Measurements from ENCODE around the gene BTD. TPM values are rescaled to one million over a fixed set of nuclear protein-coding genes. Genes with fewer than 3 reads are reported as not detected.
A peak's percentile ranks its signal among the peaks of the same experiment; 100 is the strongest.

The BTD gene
- total RNA-seq, 1 donor, result 18.3 TPM

DNA sequence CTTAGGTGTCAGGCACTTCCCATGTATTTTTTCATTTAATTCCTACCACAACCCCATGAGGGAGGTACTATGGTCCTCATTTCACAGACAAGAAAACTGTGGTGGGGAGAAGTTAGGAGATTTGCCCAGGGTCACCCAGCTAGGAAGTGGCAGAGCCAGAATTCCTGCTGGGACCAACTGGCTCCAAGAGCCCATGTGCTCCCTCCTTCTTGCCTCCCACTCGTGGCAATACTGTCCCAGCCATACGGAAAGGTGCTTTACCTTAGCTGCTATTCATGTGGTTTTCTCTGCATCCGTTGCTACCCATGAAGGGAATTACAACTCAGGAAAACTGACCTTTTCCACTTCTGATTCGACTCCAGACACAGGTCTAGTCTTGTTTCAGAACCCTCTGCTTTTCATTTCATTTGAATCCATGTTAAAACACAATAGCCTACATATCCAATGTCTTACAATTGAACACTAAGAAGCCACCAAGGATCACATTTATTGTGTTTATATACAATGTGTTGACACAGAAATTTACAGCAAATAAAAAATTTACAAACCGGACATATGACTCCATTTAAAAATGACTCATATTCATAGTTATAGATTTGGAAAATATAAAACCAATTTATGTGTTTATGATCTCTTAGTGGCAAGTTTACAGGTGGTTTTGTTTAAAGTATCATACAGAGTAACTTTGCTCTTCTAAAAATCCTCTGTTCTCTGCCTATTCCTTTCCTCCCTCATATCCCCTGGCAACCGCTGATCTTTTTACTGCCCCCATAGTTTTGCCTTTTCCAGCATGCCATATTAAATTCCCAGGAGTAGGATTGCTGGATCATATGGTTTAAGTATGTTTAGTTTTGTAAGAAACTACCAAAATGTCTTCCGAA, 58.8 kb downstream of the BTD start:
- DNase-seq (ENCODE audit: low read depth in 2 of 3, low spot score in 2 of 3), result no peak

DNA sequence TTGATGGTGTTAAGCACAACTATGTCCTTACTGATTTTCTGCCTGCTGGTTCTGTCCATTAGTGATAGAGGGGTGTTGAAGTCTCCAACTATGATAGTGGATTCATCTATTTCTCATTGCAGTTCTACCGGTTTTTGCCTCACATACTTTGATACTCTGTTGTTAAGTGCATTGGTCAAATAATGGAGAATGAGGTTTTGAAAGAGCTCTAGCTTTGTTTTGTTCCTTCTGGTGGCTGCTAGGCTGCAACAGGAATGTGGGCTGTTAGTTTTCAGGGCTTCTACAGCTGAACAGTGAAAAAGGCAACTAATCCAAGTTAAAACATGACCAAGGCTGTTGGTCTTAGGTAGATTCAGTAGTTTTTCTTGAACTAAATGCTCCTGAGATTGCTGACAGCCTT, 62.6 kb downstream of the BTD start:
- no peak for DNase-seq (ENCODE audit: low read depth in 2 of 3, low spot score in 2 of 3)

- no peak for DNase-seq (ENCODE audit: low read depth in 2 of 3, low spot score in 2 of 3)
These were observed 64.1 kb downstream of the BTD start for GRCh38 chr3:15665510-15666150.

- no peak for DNase-seq (ENCODE audit: low read depth in 2 of 3, low spot score in 2 of 3)
These were observed 64.7 kb downstream of the BTD start for GRCh38 chr3:15666277-15666676.

GRCh38 chr3:15667484-15667883, 65.9 kb downstream of the BTD start:
- peak in 1 of 3 donors; percentile 7 for DNase-seq (ENCODE audit: low read depth in 2 of 3, low spot score in 2 of 3)

GRCh38 chr3:15673536-15673935, 72.0 kb downstream of the BTD start:
- DNase-seq (ENCODE audit: low read depth in 2 of 3, low spot score in 2 of 3), result no peak

GRCh38 chr3:15676259-15676658, 74.7 kb downstream of the BTD start:
- DNase-seq (ENCODE audit: low read depth in 2 of 3, low spot score in 2 of 3), result no peak

- no peak for DNase-seq (ENCODE audit: low read depth in 2 of 3, low spot score in 2 of 3)
These were observed 77.8 kb downstream of the BTD start for GRCh38 chr3:15679306-15679705.

- DNase-seq (ENCODE audit: low read depth in 2 of 3, low spot score in 2 of 3), result no peak
These were observed 80.1 kb downstream of the BTD start for GRCh38 chr3:15681668-15682067.

DNA sequence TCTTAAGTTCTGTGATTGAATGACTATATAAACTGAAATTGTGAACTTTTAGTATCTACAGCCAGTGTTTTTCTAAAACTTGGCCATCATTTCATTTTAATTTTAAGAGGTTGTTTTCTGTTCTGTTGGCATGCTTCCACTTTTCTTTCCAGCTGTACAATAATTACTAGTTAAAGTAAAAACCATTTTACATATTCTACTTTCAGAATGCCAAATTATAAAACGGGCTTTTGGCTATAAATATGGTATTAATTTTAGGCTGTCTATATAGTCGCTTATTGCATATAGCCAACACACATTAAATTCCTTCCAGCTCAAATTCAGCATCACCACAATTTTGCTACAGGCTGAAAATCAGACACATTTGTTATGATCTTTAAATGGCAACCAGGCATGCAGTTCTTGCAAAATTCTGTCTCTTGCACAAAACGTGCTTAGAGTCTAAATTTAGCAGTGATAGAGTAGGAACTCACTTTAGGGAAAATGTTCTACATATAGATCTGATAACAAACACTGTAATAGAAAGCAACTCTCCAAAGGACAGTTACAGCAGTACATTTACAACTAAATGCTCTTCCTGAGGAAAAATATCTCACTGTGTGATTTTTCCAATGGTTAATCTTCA, 81.1 kb downstream of the BTD start:
- DNase-seq (ENCODE audit: low read depth in 2 of 3, low spot score in 2 of 3), result no peak

DNA sequence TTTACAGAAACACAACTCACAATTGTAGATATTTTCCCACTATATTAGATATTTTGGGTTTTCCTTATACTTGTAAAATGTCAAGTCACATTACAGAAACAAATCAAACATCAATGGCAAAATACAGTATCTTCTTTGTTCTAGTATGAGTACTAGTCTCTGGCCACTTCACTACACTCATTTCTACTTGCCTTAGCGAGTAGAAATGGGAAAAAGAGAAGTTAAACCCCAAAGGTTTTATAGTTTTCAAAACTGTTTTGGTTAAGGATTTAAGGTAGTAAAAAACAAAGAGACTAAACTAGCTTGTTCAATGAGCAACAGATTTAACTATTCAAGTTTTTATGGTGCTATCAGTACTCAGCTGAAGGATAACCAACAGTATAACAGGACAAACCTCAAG, 81.7 kb downstream of the BTD start:
- no peak for DNase-seq (ENCODE audit: low read depth in 2 of 3, low spot score in 2 of 3)

GRCh38 chr3:15685927-15686326, 84.4 kb downstream of the BTD start:
- no peak for DNase-seq (ENCODE audit: low read depth in 2 of 3, low spot score in 2 of 3)

DNA sequence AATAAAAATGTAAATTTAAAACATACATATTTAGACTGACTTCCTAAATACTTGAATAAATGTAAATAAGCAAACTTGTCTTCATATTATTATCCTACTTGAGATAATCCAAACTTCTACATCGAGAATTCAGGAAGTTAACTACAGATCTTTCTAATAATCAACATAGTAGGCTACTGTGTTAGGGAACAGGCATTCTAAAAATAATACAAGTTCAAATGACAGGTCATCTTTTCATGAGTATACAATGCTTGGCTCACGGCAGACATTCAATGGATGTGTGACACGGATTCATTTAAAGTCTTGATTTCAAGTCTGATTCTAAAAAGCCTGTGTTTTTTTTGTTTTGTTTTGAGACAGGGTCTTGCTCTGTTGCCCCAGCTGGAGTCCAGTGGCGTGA, 88.7 kb downstream of the BTD start:
- DNase-seq (ENCODE audit: low read depth in 2 of 3, low spot score in 2 of 3), result no peak

GRCh38 chr3:15690748-15691147, 89.2 kb downstream of the BTD start:
- no peak for DNase-seq (ENCODE audit: low read depth in 2 of 3, low spot score in 2 of 3)

DNA sequence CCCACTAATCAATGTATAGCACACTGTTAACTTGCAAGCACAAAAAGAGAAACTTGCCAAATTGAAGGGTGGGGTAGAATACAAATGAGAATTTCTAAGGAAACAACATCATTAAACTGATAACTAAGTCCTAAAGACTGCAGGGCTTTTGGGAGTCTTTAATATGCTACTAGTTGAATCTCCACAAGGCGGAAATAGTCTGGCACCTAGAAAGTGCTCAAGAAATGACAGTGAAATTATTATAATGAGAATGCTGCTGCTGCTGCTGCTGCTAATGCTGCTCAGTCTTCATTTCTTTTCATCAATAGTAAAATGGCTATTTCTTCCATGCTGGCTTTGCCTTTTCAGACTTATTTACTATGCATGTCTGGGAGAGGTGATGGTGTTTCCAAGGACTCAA, 91.8 kb downstream of the BTD start:
- peak in 1 of 3 donors; percentile 13 for DNase-seq (ENCODE audit: low read depth in 2 of 3, low spot score in 2 of 3)

DNA sequence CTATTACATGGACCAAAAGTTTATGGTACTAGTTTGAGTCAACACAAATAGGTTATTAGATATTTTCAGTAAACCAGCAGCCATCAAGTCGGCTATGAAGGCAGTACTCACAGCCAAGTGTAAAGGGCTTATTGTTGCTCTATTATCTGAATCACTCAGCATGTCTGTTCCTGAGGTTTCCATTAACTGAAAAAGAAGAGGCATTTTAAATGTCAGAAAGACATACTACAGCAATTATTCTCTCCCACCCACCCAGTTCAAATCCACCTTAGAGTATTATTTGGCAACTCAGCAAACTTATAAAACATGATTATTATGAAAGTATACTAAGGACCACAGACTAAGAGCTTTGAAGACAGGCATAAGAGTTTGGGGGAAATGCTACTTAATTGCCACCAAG, 93.1 kb downstream of the BTD start:
- no peak for DNase-seq (ENCODE audit: low read depth in 2 of 3, low spot score in 2 of 3)

Small RNA genes within 50 kb of the gene (small RNA-seq; reads per million reads assigned to genes)
- not detected for gene MIR3134

Other genes starting within 250 kb of the BTD start
- gene METTL6, start 174.2 kb upstream of the BTD start, total RNA-seq, result 15.6 TPM
- gene EAF1, start 174.1 kb upstream of the BTD start, total RNA-seq, result 27.5 TPM
- 0.81 TPM for gene COLQ, start 80.0 kb upstream of the BTD start, total RNA-seq
- 48.7 TPM for gene HACL1, start 176 bp upstream of the BTD start, total RNA-seq
- 403 TPM for gene ANKRD28, start 196.2 kb downstream of the BTD start, total RNA-seq